Daoy (cell line): Measurements from ENCODE around the gene SLC45A1. TPM values are rescaled to one million over a fixed set of nuclear protein-coding genes. Genes with fewer than 3 reads are reported as not detected.
"Not testable (repeated sequence)": the region's sequence is repeated elsewhere in the genome, so short reads cannot be mapped to it uniquely, and the experiment has no call there.

Source experiments
- DNase-seq: peaks from one replicate; pipeline ENCODE4 v3.0.0-alpha.2; 2015; ENCODE audit warnings: low read depth
- total RNA-seq: library from RNA; depleted of rRNA; stranded (reverse); fragments of >200 nt; shearing (Covaris generic); gene quantifications from 2 replicates; pipeline ENCODE4 v1.2.3, GENCODE V29; 2014

SLC45A1 gene
- total RNA-seq, 1 experiment from 2014 or later: 0.34 TPM

GRCh38 chr1:8367571-8368194 lies 49.8 kb downstream of the SLC45A1 start:
- no peak for DNase-seq

- DNase-seq: no peak
These were observed 51.2 kb downstream of the SLC45A1 start for GRCh38 chr1:8368956-8369639.

- DNase-seq: no peak
These were observed 52.4 kb downstream of the SLC45A1 start for GRCh38 chr1:8370046-8370881.

- DNase-seq: no peak
These were observed 53.0 kb downstream of the SLC45A1 start for GRCh38 chr1:8370905-8371315.

- DNase-seq: no peak
These were observed 53.6 kb downstream of the SLC45A1 start for GRCh38 chr1:8371372-8371991.

GRCh38 chr1:8373125-8373524 lies 55.2 kb downstream of the SLC45A1 start:
- DNase-seq: no peak

GRCh38 chr1:8373581-8374241 lies 55.8 kb downstream of the SLC45A1 start:
- peak; percentile 68 for DNase-seq

GRCh38 chr1:8374356-8374755 lies 56.4 kb downstream of the SLC45A1 start:
- no peak for DNase-seq

GRCh38 chr1:8374812-8375211 lies 56.9 kb downstream of the SLC45A1 start:
- DNase-seq: peak; percentile 49

- no peak for DNase-seq
These were observed 58.5 kb downstream of the SLC45A1 start for GRCh38 chr1:8376358-8376840.

- DNase-seq: no peak
These were observed 59.5 kb downstream of the SLC45A1 start for GRCh38 chr1:8377271-8377981.

- no peak for DNase-seq
These were observed 60.3 kb downstream of the SLC45A1 start for GRCh38 chr1:8378178-8378577.

- DNase-seq: no peak
These were observed 61.1 kb downstream of the SLC45A1 start for GRCh38 chr1:8378981-8379470.

- DNase-seq: no peak
These were observed 61.7 kb downstream of the SLC45A1 start for GRCh38 chr1:8379513-8380186.

- DNase-seq: not testable (repeated sequence)
These were observed 62.4 kb downstream of the SLC45A1 start for GRCh38 chr1:8380310-8380709.

GRCh38 chr1:8381618-8382017 lies 63.7 kb downstream of the SLC45A1 start:
- no peak for DNase-seq

GRCh38 chr1:8382051-8382505 lies 64.2 kb downstream of the SLC45A1 start:
- DNase-seq: no peak

GRCh38 chr1:8382608-8383505 lies 64.9 kb downstream of the SLC45A1 start:
- no peak for DNase-seq

GRCh38 chr1:8384088-8384487 lies 66.2 kb downstream of the SLC45A1 start:
- peak; percentile 43 for DNase-seq
